PC-9 (cell line): ENCODE results near the gene TTC5. TPM values are rescaled to one million over a fixed set of nuclear protein-coding genes. Genes with fewer than 3 reads are reported as not detected.

ENCODE experiments used
- BruUV-seq: library from RNA; stranded (reverse); fragments of 400-500 nt; replicated peaks from 2 replicates; lab custom pipeline; 2021; lab: Mats Ljungman, UMichigan
- CTCF ChIA-PET: fragments of 300-600 bp; sonication (Branson Sonifier 250); formaldehyde crosslinking; loops from one replicate; lab custom pipeline; 2022; ENCODE audit warnings: antibody characterized with exemption; lab: Charles Lee
- POLR2A ChIA-PET: fragments of 300-600 bp; sonication (Branson Sonifier 250); formaldehyde crosslinking; loops from one replicate; lab custom pipeline; 2022; ENCODE audit warnings: antibody characterized with exemption; ENCODE audit not compliant: unreplicated experiment; lab: Charles Lee
- DNase-seq, 2 experiments: peaks; one replicate each; pipeline versions ENCODE4 v3.0.0 to v3.0.0-alpha.2; 2015 to 2022; ENCODE audit warnings: mixed read lengths in 1 of 2
- H2AFZ ChIP-seq: fragments of 200-600 bp; sonication (generic); 2 replicates; pipeline ENCODE4 v1.8.1; 2017; ENCODE audit warnings: antibody characterized with exemption
- H3F3A ChIP-seq: fragments of 200-600 bp; sonication (generic); 2 replicates; pipeline ENCODE4 v1.8.1; 2017; ENCODE audit warnings: antibody characterized with exemption, mild to moderate bottlenecking, low read depth; ENCODE audit not compliant: insufficient read depth
- H3K27ac ChIP-seq: fragments of 200-600 bp; sonication (generic); 2 replicates; pipeline ENCODE4 v1.6.1; 2016; ENCODE audit warnings: mixed run types
- H3K27me3 ChIP-seq: fragments of 200-600 bp; sonication (generic); 2 replicates; pipeline ENCODE4 v1.6.1; 2016; ENCODE audit warnings: low read depth, mixed run types; ENCODE audit not compliant: insufficient read depth
- H3K36me3 ChIP-seq: fragments of 200-600 bp; sonication (generic); 2 replicates; pipeline ENCODE4 v1.6.1; 2016; ENCODE audit warnings: low read depth, mixed run types
- H3K4me1 ChIP-seq: fragments of 200-600 bp; sonication (generic); replicated peaks from 2 replicates; pipeline ENCODE4 v1.6.1; 2016; ENCODE audit warnings: mixed run types; ENCODE audit not compliant: insufficient read depth
- H3K4me2 ChIP-seq: fragments of 200-600 bp; sonication (generic); 2 replicates; pipeline ENCODE4 v1.6.1; 2017; ENCODE audit warnings: mixed run types
- H3K4me3 ChIP-seq: fragments of 200-600 bp; sonication (generic); 2 replicates; pipeline ENCODE4 v1.6.1; 2016; ENCODE audit warnings: mixed run types
- H3K79me2 ChIP-seq: fragments of 200-600 bp; sonication (generic); 2 replicates; pipeline ENCODE4 v1.6.1; 2017; ENCODE audit warnings: low read depth, mixed run types
- H3K9me2 ChIP-seq: fragments of 200-600 bp; sonication (generic); 2 replicates; pipeline ENCODE4 v1.8.1; 2017; ENCODE audit warnings: mild to moderate bottlenecking; ENCODE audit not compliant: insufficient read depth
- H3K9me3 ChIP-seq: fragments of 200-600 bp; sonication (generic); 2 replicates; pipeline ENCODE4 v1.8.1; 2016; ENCODE audit warnings: low read depth; ENCODE audit not compliant: insufficient read depth
- H4K20me1 ChIP-seq: fragments of 200-600 bp; sonication (generic); 2 replicates; pipeline ENCODE4 v1.8.1; 2017; ENCODE audit not compliant: insufficient read depth
- CTCF ChIP-seq: fragments of 200-600 bp; sonication (generic); conservative IDR thresholded peaks from 2 replicates; pipeline ENCODE4 v1.6.1; 2017; ENCODE audit warnings: mixed run types, antibody characterized with exemption, mild to moderate bottlenecking, moderate library complexity
- EZH2 ChIP-seq: fragments of 200-600 bp; sonication (generic); IDR thresholded peaks from 2 replicates; pipeline ENCODE4 v1.8.0; 2017; ENCODE audit warnings: antibody characterized with exemption, low read depth
- intact Hi-C: fragments of 100-400 bp; cut with micrococcal nuclease; formaldehyde crosslinking; loops from one replicate; pipeline ENCODE4 v1.10.0; 2022; ENCODE audit not compliant: unreplicated experiment
- total RNA-seq: library from RNA; stranded (reverse); gene quantifications from 2 replicates; pipeline ENCODE4 v1.2.3, GENCODE V29; 2021

The TTC5 gene
- total RNA-seq, 1 experiment from 2014 or later = 12.6 TPM

DNA sequence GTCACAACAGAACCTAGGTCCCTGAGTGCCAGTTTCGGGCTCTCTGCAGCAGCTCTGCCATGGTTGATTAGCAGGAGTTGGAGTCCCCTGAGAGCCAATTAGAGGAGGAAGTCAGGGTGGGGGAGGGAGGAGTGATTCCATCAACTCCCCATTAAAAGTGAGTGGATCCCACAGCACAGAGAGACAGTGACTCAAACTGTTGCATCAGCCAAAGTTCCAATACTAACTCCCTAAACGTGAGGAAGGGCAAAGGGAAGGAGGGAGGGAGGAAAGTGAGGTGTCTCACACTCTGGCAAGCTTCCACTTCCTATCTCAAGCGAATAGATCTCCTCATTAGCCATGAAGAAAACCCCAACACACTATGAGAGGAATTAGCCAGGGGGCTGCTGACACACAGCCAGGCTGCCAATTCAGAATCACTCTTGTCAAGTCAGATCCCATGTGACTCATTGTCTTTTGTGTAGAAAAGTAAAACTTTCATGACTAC, 43.1 kb downstream of the TTC5 start:
- H3F3A ChIP-seq = no peaks in the 10 kb centered on the region
- 0 out of 2 replicates have a peak overlapping the region, but pooled peaks have one; percentile 33 for H2AFZ ChIP-seq
- ChIA-PET CTCF (no interaction called here), POLR2A (no interaction called here)
- H3K36me3 ChIP-seq = no peaks in the 10 kb centered on the region
- H3K4me3 ChIP-seq = no peak overlapping the region
- intact Hi-C loops = no loop called here
- no peaks in the 10 kb centered on the region for H3K27me3 ChIP-seq
- H3K4me2 ChIP-seq = peak overlapping the region; percentile 28
- no peaks in the 10 kb centered on the region for H3K9me3 ChIP-seq
- BruUV-seq = no TSS peak
- TF ChIP-seq CTCF = no peak
- TF ChIP-seq EZH2 = no peak
- no peaks in the 10 kb centered on the region for H3K9me2 ChIP-seq
- H3K4me1 ChIP-seq = peaks cover 12% of the 10 kb centered on the region; the same call in 1 of the 2 replicates
- no peaks in the 10 kb centered on the region for H4K20me1 ChIP-seq
- no peaks in the 10 kb centered on the region for H3K79me2 ChIP-seq
- peak in 1 of 2 experiments; percentile 38 for DNase-seq
- H3K27ac ChIP-seq = peak overlapping the region; percentile 55

GRCh38 chr14:20247646-20248246, 58.0 kb downstream of the TTC5 start:
- ChIA-PET CTCF (no interaction called here), POLR2A (no interaction called here)
- TF ChIP-seq EZH2 = no peak
- peak; percentile 56 for TF ChIP-seq CTCF
- H3K36me3 ChIP-seq = no peaks in the 10 kb centered on the region
- H3K4me3 ChIP-seq = no peak overlapping the region
- BruUV-seq = no TSS peak
- H3K4me2 ChIP-seq = no peak overlapping the region
- no peaks in the 10 kb centered on the region for H4K20me1 ChIP-seq
- H3K27me3 ChIP-seq = no peaks in the 10 kb centered on the region
- H3K27ac ChIP-seq = no peak overlapping the region
- DNase-seq = peak in 1 of 2 experiments; percentile 35
- H3K9me2 ChIP-seq = no peaks in the 10 kb centered on the region
- no peaks in the 10 kb centered on the region for H3K9me3 ChIP-seq
- no peaks in the 10 kb centered on the region for H3K4me1 ChIP-seq
- no peaks in the 10 kb centered on the region for H3K79me2 ChIP-seq
- intact Hi-C loops = no loop called here
- H3F3A ChIP-seq = no peaks in the 10 kb centered on the region
- no peak overlapping the region for H2AFZ ChIP-seq

Other genes starting within 250 kb of the TTC5 start
- gene OR4L1, start 245.9 kb downstream of the TTC5 start, total RNA-seq = not detected in 2 replicates
- gene OR4K17, start 195.2 kb downstream of the TTC5 start, total RNA-seq = not detected in 2 replicates
- gene OR4N5, start 167.1 kb downstream of the TTC5 start, total RNA-seq = not detected in 2 replicates
- not detected in 2 replicates for gene OR11G2, start 115.1 kb downstream of the TTC5 start, total RNA-seq
- not detected in 2 replicates for gene OR11H6, start 82.2 kb downstream of the TTC5 start, total RNA-seq
- not detected in 2 replicates for gene OR11H7, start 77.0 kb downstream of the TTC5 start, total RNA-seq
- not detected in 2 replicates for gene OR11H4, start 66.7 kb downstream of the TTC5 start, total RNA-seq
- 30.8 and 34.0 TPM in 2 replicates for gene CCNB1IP1, start 27.3 kb upstream of the TTC5 start, total RNA-seq
- gene PARP2, start 37.7 kb upstream of the TTC5 start, total RNA-seq = 22.1 and 23.3 TPM in 2 replicates
- 18.4 and 20.4 TPM in 2 replicates for gene TEP1, start 107.5 kb upstream of the TTC5 start, total RNA-seq
- 0.11 TPM in 1 of 2 replicates, not detected in the other for gene KLHL33, start 130.2 kb upstream of the TTC5 start, total RNA-seq
- 17.2 and 20.6 TPM in 2 replicates for gene OSGEP, start 148.9 kb upstream of the TTC5 start, total RNA-seq
- 107 and 113 TPM in 2 replicates for gene APEX1, start 149.3 kb upstream of the TTC5 start, total RNA-seq
- 20.1 and 22.2 TPM in 2 replicates for gene PIP4P1, start 155.5 kb upstream of the TTC5 start, total RNA-seq
- 23.5 and 26.9 TPM in 2 replicates for gene PNP, start 163.5 kb upstream of the TTC5 start, total RNA-seq
- 0.68 TPM in 1 of 2 replicates, not detected in the other for gene RNASE10, start 199.6 kb upstream of the TTC5 start, total RNA-seq